Glutamatergic neuron (in vitro differentiated cells): ENCODE measurements around the gene LCE1E. TPM values are rescaled to one million over a fixed set of nuclear protein-coding genes. Genes with fewer than 3 reads are reported as not detected.

Source experiments
- DNase-seq: peaks from one replicate; pipeline ENCODE4 v3.0.0; 2022
- H3K27ac Mint-ChIP-seq: one replicate; pipeline ENCODE4 v1.8.0; 2020; ENCODE audit warnings: mild to moderate bottlenecking, mixed read lengths, inconsistent platforms; ENCODE audit not compliant: unreplicated experiment
- H3K27me3 Mint-ChIP-seq: one replicate; pipeline ENCODE4 v1.8.0; 2020; ENCODE audit warnings: mild to moderate bottlenecking, moderate library complexity, mixed read lengths, inconsistent platforms; ENCODE audit not compliant: unreplicated experiment
- H3K36me3 Mint-ChIP-seq: one replicate; pipeline ENCODE4 v1.8.0; 2020; ENCODE audit warnings: mild to moderate bottlenecking, mixed read lengths, inconsistent platforms; ENCODE audit not compliant: unreplicated experiment
- H3K4me1 Mint-ChIP-seq: one replicate; pipeline ENCODE4 v1.8.0; 2020; ENCODE audit warnings: mild to moderate bottlenecking, low read depth, mixed read lengths, inconsistent platforms; ENCODE audit not compliant: unreplicated experiment
- H3K4me3 Mint-ChIP-seq: one replicate; pipeline ENCODE4 v1.8.0; 2020; ENCODE audit warnings: mild to moderate bottlenecking, mixed read lengths, inconsistent platforms; ENCODE audit not compliant: unreplicated experiment
- H3K9me3 Mint-ChIP-seq: one replicate; pipeline ENCODE4 v1.8.0; 2020; ENCODE audit warnings: mild to moderate bottlenecking, moderate library complexity, mixed read lengths, inconsistent platforms; ENCODE audit not compliant: unreplicated experiment
- CTCF ChIP-seq: fragments of 200-600 bp; sonication (generic); IDR thresholded peaks from one replicate; pipeline ENCODE4 v1.5.0; 2021; ENCODE audit not compliant: partially characterized antibody, unreplicated experiment
- total RNA-seq: library from RNA; stranded (reverse); fragmentation: NEBNext Ultra II Directional; extraction: Animal tissue kit (Norgen Biotek cat#: 25700); gene quantifications from one replicate; pipeline ENCODE4 v1.2.1, GENCODE V29; 2021; ENCODE audit not compliant: unreplicated experiment

LCE1E gene
- total RNA-seq, 1 donor from 2014 or later, result not detected

DNA sequence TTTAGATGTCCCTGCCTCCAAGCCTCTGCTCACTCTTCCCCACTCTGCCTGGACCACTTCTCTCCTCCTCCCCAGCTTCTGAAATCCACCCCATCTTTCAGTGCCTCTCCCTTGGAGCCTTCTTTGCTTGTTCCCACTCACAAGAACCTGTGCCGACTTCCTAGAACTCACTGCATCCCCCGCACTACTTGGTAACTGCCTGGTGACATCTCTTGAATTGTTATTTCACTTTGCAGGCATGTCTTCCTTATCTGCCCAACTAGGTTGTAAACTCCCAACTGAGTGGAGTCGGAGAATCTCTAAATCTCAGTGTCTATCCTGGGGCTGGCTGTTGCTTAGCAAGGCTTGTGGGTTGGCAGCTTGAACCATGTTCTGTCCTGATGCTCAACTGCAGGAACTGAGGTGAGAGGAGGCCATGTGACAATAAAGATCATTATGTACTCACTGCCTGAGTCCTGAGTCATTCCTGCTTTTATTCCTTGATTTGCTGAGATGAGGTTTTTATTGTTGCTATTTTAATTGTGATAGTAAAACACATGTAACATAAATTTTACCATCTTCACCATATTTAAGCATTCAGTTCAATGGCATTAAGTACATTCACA lies 24.3 kb upstream of the LCE1E start:
- Mint-ChIP-seq H3K27me3 (peaks cover 4% of the 10 kb centered on the region), H3K27ac (no peak overlapping the region), H3K36me3 (no peaks in the 10 kb centered on the region), H3K4me1 (no peaks in the 10 kb centered on the region), H3K4me3 (no peak overlapping the region), H3K9me3 (no peaks in the 10 kb centered on the region)
- TF ChIP-seq CTCF, result no peak
- DNase-seq, result no peak

DNA sequence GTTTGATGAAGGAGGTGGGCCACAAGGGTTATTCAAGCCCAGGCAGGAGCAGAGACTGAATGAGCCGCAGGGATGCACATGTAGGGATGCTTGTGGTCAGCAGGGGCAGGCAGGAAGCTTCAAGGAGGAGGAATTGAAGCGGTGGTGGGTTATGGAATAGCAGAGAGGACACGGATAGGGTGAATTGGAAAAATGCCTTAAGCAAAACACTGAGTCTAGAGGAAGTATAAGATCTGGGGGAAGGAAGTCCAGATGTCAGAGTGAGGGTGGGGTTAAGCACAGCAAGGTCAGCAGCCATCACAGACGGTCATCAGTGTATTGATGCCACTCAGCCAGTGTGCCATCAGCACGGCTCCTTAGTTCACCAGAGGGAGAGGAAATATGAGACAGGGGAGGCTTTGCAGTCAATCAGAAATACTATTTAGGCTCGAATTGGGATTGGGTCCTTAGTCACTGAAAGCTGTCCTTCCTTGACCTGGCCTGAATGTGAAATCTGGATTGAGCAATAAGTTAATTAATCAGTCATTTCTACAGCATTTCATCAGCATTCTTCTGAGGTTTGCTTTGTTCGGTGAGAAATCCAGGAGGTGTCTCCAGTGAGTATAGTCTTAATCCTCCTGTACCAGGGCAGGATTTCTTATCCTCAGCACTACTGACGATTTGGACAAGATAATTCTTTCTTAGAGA lies 17.1 kb upstream of the LCE1E start:
- no peak overlapping the region for H3K27ac Mint-ChIP-seq
- no peaks in the 10 kb centered on the region for H3K36me3 Mint-ChIP-seq
- H3K9me3 Mint-ChIP-seq, result peaks cover 1% of the 10 kb centered on the region
- H3K27me3 Mint-ChIP-seq, result peaks cover 3% of the 10 kb centered on the region
- no peak for DNase-seq
- no peak for TF ChIP-seq CTCF
- H3K4me1 Mint-ChIP-seq, result no peaks in the 10 kb centered on the region
- no peak overlapping the region for H3K4me3 Mint-ChIP-seq

GRCh38 chr1:152770411-152770810 lies 15.6 kb upstream of the LCE1E start:
- no peak for DNase-seq
- H3K4me1 Mint-ChIP-seq, result no peaks in the 10 kb centered on the region
- peaks cover 3% of the 10 kb centered on the region for H3K27me3 Mint-ChIP-seq
- no peak overlapping the region for H3K27ac Mint-ChIP-seq
- TF ChIP-seq CTCF, result no peak
- H3K9me3 Mint-ChIP-seq, result peaks cover 1% of the 10 kb centered on the region
- H3K4me3 Mint-ChIP-seq, result no peak overlapping the region
- H3K36me3 Mint-ChIP-seq, result no peaks in the 10 kb centered on the region

DNA sequence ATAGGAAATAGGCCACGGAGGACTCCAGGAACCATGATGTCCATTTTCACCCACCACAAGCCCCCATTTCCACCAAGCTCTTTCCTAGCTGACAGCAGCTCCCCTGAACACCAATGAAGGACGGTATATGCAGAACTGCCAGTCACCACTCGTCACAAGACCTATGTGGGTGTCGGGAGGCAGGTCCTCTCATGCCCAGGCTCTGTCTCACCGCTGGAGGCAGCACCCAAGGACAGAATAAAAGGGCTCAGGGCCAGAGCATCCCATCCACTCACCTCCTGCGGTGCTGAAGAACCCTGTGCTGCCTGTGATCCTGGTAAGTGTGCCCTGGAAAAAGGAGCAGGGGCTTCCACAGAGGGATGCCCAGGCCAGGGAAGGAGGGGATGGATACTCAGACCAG lies 11.2 kb upstream of the LCE1E start, which contains the start of gene LCE1F:
Gene LCE1F (plus strand): TSS at position 266 of the 400 bp plus-strand sequence. CDS start 1,232 bp downstream, outside the sequence.
- H3K36me3 Mint-ChIP-seq, result no peaks in the 10 kb centered on the region
- no peaks in the 10 kb centered on the region for H3K4me1 Mint-ChIP-seq
- DNase-seq, result no peak
- TF ChIP-seq CTCF, result no peak
- no peak within 1 kb of the TSS for H3K4me3 Mint-ChIP-seq
- H3K27ac Mint-ChIP-seq, result no peak within 1 kb of the TSS
- peaks cover 8% of the 10 kb centered on the region for H3K27me3 Mint-ChIP-seq
- H3K9me3 Mint-ChIP-seq, result no peaks in the 10 kb centered on the region

- DNase-seq, result no peak
- Mint-ChIP-seq H3K4me3 (no peak overlapping the region), H3K27ac (no peak overlapping the region), H3K36me3 (no peaks in the 10 kb centered on the region), H3K27me3 (peaks cover 8% of the 10 kb centered on the region), H3K9me3 (no peaks in the 10 kb centered on the region), H3K4me1 (no peaks in the 10 kb centered on the region)
- no peak for TF ChIP-seq CTCF
Observed at GRCh38 chr1:152776361-152776760, 9.7 kb upstream of the LCE1E start.
